ENCODE data around the gene PKP1.

PKP1 gene

DNA sequence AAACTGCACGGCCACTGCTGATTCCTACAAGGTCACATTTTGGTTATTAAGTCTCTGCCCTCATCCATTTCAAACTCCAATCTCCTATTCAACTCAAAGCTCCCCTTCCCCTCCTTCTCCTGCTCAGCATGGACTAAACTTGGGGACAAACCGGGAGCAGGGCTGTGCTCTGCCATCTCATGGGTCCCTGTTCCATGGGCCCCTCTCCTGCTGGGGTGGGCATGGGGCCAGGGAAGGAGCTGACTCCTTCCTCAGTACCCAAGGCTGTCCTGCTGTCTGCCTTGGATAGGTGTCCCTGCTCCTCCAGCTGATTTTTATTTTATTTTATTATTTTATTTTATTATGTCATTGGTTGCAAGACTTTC lies 67.0 kb downstream of the PKP1 start:
- H3K27ac ChIP-seq = no peak overlapping the region
- no peak for TF ChIP-seq ZFX (IDR thresholded peaks at IDR 0.05)
- TF ChIP-seq, protein P1, sequence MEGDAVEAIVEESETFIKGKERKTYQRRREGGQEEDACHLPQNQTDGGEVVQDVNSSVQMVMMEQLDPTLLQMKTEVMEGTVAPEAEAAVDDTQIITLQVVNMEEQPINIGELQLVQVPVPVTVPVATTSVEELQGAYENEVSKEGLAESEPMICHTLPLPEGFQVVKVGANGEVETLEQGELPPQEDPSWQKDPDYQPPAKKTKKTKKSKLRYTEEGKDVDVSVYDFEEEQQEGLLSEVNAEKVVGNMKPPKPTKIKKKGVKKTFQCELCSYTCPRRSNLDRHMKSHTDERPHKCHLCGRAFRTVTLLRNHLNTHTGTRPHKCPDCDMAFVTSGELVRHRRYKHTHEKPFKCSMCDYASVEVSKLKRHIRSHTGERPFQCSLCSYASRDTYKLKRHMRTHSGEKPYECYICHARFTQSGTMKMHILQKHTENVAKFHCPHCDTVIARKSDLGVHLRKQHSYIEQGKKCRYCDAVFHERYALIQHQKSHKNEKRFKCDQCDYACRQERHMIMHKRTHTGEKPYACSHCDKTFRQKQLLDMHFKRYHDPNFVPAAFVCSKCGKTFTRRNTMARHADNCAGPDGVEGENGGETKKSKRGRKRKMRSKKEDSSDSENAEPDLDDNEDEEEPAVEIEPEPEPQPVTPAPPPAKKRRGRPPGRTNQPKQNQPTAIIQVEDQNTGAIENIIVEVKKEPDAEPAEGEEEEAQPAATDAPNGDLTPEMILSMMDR (conservative IDR thresholded peaks at IDR 0.05) = no peak

DNA sequence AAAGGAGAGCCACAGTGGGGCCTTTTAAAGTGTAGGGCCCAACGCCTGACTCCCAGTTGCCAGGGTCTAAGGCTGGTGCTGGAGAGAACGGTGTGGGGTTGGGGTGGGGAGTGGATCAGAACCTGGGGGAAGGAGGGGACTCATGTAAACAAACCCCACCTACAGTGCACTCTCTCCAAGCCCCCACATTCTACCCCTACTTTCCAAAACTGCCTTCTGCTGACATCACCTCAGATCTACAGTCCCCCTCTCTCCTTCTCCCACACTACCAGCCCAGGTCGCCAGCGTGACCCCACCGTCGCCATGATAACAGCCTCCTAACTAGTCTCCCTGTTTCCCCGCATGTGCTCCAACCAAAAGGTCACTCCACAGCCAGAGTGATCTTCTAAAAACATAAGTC lies 67.6 kb downstream of the PKP1 start:
- no peak overlapping the region for H3K27ac ChIP-seq
- no peak for TF ChIP-seq ZFX (IDR thresholded peaks at IDR 0.05)
- TF ChIP-seq, protein P1 (conservative IDR thresholded peaks at IDR 0.05) = no peak

GRCh38 chr1:201351617-201352016 lies 68.3 kb downstream of the PKP1 start:
- H3K27ac ChIP-seq = no peak overlapping the region
- TF ChIP-seq, protein P1 (conservative IDR thresholded peaks at IDR 0.05) = no peak
- no peak for TF ChIP-seq ZFX (IDR thresholded peaks at IDR 0.05)

DNA sequence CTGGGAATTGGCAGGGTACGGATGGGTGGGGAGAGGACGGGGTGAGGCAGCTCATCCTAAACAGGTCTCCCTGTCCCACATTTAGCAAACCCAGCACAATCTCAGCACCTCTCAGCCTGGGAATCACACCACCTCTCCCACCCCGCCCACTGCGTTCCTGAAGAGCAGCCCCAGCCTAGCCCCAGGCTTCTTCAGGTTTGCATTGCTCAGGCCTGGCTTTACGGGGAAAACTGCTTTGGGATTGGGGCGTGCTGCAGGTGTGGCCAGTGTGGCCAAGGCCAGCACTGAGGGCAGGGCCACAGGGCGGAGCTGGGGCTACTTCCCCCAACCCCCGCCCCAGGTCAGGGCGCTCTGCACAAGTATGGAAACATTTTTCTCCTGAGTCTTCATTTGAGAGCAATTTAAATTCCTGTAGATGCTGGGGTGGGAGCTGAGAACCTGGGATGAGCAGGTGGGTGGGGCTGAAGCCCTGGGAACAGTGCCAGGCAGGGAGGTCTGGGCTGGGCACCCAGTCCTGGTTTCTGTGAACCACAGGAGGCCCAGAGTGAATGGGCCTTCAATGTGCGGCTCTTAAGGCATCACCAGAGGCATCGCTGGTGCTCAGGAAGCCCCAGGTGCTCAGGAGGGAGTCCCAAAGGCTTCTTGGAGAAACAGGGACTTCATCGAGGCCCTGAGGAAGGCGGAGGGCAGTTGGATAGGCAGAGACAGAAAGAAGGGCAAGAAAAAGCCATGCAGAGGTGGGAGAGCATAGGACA lies 70.1 kb downstream of the PKP1 start:
- TF ChIP-seq, protein P1 (conservative IDR thresholded peaks at IDR 0.05) = no peak
- TF ChIP-seq ZFX (IDR thresholded peaks at IDR 0.05) = no peak
- no peak overlapping the region for H3K27ac ChIP-seq

DNA sequence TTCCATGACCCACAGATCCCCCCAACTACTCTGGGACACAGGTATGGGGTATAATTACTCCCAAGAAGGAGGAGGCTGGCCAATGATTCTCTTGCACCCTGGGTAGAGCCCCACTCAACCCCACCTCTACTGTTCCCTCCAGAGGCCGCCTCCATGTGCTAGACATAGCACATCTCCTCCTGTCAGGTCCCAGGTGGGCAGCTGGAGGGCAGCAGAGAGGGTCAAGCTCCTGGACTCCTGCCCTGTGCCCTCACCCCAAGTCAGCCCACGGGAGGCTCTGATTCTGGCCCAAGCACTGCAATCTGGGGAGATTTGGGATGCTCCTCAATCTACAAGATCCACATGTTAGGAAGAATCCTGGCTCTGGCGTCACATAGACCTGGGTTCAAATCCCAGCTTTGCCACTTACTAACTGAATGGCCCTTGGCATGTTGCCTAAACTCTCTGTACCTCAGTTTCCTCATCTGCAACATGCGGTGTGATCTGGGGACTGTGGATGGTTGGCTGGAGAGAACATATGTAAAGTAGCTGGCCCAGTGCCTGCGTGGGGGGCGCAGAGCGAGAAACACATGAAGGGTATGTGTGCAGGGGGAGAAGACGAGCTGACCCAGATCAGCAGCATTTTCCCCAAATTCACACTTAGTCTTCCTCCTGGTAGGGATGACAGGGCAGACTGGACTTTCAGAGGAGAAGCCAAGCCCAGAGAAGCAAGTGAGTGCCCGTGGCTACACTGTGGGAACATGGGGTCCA lies 71.0 kb downstream of the PKP1 start:
- no peak overlapping the region for H3K27ac ChIP-seq
- TF ChIP-seq, protein P1 (conservative IDR thresholded peaks at IDR 0.05) = no peak
- no peak for TF ChIP-seq ZFX (IDR thresholded peaks at IDR 0.05)

GRCh38 chr1:201354901-201355295 lies 71.6 kb downstream of the PKP1 start:
- TF ChIP-seq, protein P1 (conservative IDR thresholded peaks at IDR 0.05) = no peak
- TF ChIP-seq ZFX (IDR thresholded peaks at IDR 0.05) = no peak

GRCh38 chr1:201355471-201355870 lies 72.2 kb downstream of the PKP1 start:
- no peak overlapping the region for H3K27ac ChIP-seq
- no peak for TF ChIP-seq ZFX (IDR thresholded peaks at IDR 0.05)
- TF ChIP-seq, protein P1 (conservative IDR thresholded peaks at IDR 0.05) = no peak

More at GRCh38 chr1:201354901-201355295, 71.6 kb downstream of the PKP1 start:
- H3K27ac ChIP-seq = no peak overlapping the region

Measured in C4-2B (cell line).